ENCODE results near the gene UGT1A6. TPM values are rescaled to one million over a fixed set of nuclear protein-coding genes. Genes with fewer than 3 reads are reported as not detected.

UGT1A6 gene
- total and polyA plus RNA-seq, 2 of the 4 experiments (the other 2 are of a cell fraction): not detected

- Histone ChIP-seq H4K91ac (ENCODE audit: insufficient read depth, low read depth, low read length) (no peak overlapping the region), H4K20me1 (ENCODE audit: insufficient read depth, low read length) (no peaks in the 10 kb centered on the region), H2AFZ (replicated peaks; ENCODE audit: low read length, poor library complexity) (no peak overlapping the region), H3K9me3 (ENCODE audit: control insufficient read depth, insufficient read depth, low read length) (peaks cover 3% of the 10 kb centered on the region; the same call in 1 of the 2 replicates), H3K79me1 (ENCODE audit: low read depth in 1 of 2, low read length in 2 of 2) (no peaks in the 10 kb centered on the region), H3K27ac (ENCODE audit: insufficient read depth, low read length) (no peak overlapping the region), H2BK5ac (ENCODE audit: low read depth, low read length, poor library complexity, severe bottlenecking) (no peak overlapping the region), H2AK5ac (ENCODE audit: low read depth, low read length) (no peak overlapping the region), H2BK15ac (ENCODE audit: low read depth, low read length) (no peak overlapping the region), H3K4ac (ENCODE audit: low read depth, low read length) (no peak overlapping the region), H4K8ac (ENCODE audit: low read depth in 2 of 2, low read length in 2 of 2) (no peak overlapping the region), H3K14ac (replicated peaks; ENCODE audit: low read depth, low read length) (no peak overlapping the region), H3K56ac (ENCODE audit: extremely low read depth, insufficient read depth, low read length) (no peak overlapping the region), H2BK20ac (ENCODE audit: low read depth, low read length) (no peak overlapping the region), H3K9me1 (ENCODE audit: insufficient read depth, low read length) (no peaks in the 10 kb centered on the region), H4K5ac (ENCODE audit: low read depth, low read length) (no peak overlapping the region), H3K4me2 (ENCODE audit: low read depth, low read length) (no peak overlapping the region), H2BK120ac (ENCODE audit: low read depth, low read length) (no peak overlapping the region), H3K9ac (ENCODE audit: low read depth, low read length) (no peak overlapping the region), H3K18ac (ENCODE audit: low read depth, low read length) (no peak overlapping the region), H2AK9ac (replicated peaks; ENCODE audit: low read depth, low read length, poor library complexity) (no peak overlapping the region), H3K27me3 (ENCODE audit: control insufficient read depth, insufficient read depth, low read length) (no peaks in the 10 kb centered on the region), H3K4me1 (ENCODE audit: control insufficient read depth, insufficient read depth, low read length) (no peaks in the 10 kb centered on the region), H3K36me3 (ENCODE audit: control insufficient read depth, insufficient read depth, low read length) (no peaks in the 10 kb centered on the region), H3K4me3 (ENCODE audit: insufficient read depth, low read depth, low read length) (no peak overlapping the region), H3K23ac (ENCODE audit: low read depth, low read length) (no peak overlapping the region)
- TF ChIP-seq NFE2L2 (IDR thresholded peaks at IDR 0.05; ENCODE audit: low read depth, low read length) (no peak), SMC3 (IDR thresholded peaks at IDR 0.05; ENCODE audit: low read depth, low read length) (no peak), USF2 (IDR thresholded peaks at IDR 0.05; ENCODE audit: low read depth, low read length) (no peak)
- in situ Hi-C loops (cut with MboI; ENCODE audit: low sequenced_read_pairs) (no loop called here), intact Hi-C loops (cut with micrococcal nuclease) (no loop called here), dilution Hi-C loops (cut with HindIII; ENCODE audit: low sequenced_read_pairs, unreplicated experiment) (no loop called here)
- BruUV-seq (replicated peaks): no TSS peak
- ATAC-seq (ENCODE audit: low read depth) (no peak), DNase-seq (no peak)
- CTCF ChIA-PET: no interaction called here
- POLR2A ChIA-PET (ENCODE audit: unreplicated experiment): no interaction called here
- WGBS, 2 experiments (ENCODE audit: extremely low coverage in 2 of 2, insufficient read length in 1 of 2): 88% methylated on average over 3 of the region's 4 CpGs; no CpG with 5 or more reads in 1 of the 2 experiments
These were observed 87.0 kb downstream of the UGT1A6 start for GRCh38 chr2:233779722-233780121.

Data from IMR-90 (cell line).